ENCODE results near the gene CTAGE1. TPM values are rescaled to one million over a fixed set of nuclear protein-coding genes. Genes with fewer than 3 reads are reported as not detected.

Gene CTAGE1
- total and polyA plus RNA-seq, 8 donors = not detected

GRCh38 chr18:22411446-22411845 is 6.3 kb downstream of the CTAGE1 start:
- WGBS, 2 donors = 63 to 65% methylated on average over 5 of the region's 5 CpGs
- no peak overlapping the region for H3K4me3 ChIP-seq
- H3K4me1 ChIP-seq = no peaks in the 10 kb centered on the region
- TF ChIP-seq CTCF (IDR thresholded peaks at IDR 0.05) = no peak
- no peaks in the 10 kb centered on the region for H3K27me3 ChIP-seq
- peak in 2 of 4 donors; percentile 39 to 53 for ATAC-seq
- no peak overlapping the region for H3K27ac ChIP-seq
- H3K9me3 ChIP-seq = no peaks in the 10 kb centered on the region
- DNase-seq = no peak
- H3K36me3 ChIP-seq = no peaks in the 10 kb centered on the region
- no peak for FAIRE-seq
- intact Hi-C loops (cut with DNase I) = no loop called here

GRCh38 chr18:22410126-22410525 is 7.6 kb downstream of the CTAGE1 start:
- 81 to 82% methylated on average over 3 of the region's 3 CpGs for WGBS, 2 donors

GRCh38 chr18:22409445-22409844 is 8.3 kb downstream of the CTAGE1 start:
- whole genome bisulfite sequencing, 2 donors = 83 to 84% methylated on average over 1 of the region's 1 CpG
- intact Hi-C loops (cut with DNase I) = no loop called here

More at GRCh38 chr18:22410126-22410525, 7.6 kb downstream of the CTAGE1 start:
- no peaks in the 10 kb centered on the region for H3K4me1 ChIP-seq
- DNase-seq = no peak
- FAIRE-seq = no peak
- no peak for TF ChIP-seq CTCF (IDR thresholded peaks at IDR 0.05)
- H3K27ac ChIP-seq = no peak overlapping the region
- H3K4me3 ChIP-seq = no peak overlapping the region
- H3K27me3 ChIP-seq = no peaks in the 10 kb centered on the region
- no peaks in the 10 kb centered on the region for H3K9me3 ChIP-seq
- H3K36me3 ChIP-seq = no peaks in the 10 kb centered on the region
- intact Hi-C loops (cut with DNase I) = no loop called here
- no peak for ATAC-seq

GRCh38 chr18:22408059-22408458 is 9.7 kb downstream of the CTAGE1 start:
- no peak overlapping the region for H3K4me3 ChIP-seq
- intact Hi-C loops (cut with DNase I) = no loop called here
- H3K27ac ChIP-seq = no peak overlapping the region
- no peaks in the 10 kb centered on the region for H3K27me3 ChIP-seq
- no peak for TF ChIP-seq CTCF (IDR thresholded peaks at IDR 0.05)
- no peak for ATAC-seq
- no peaks in the 10 kb centered on the region for H3K9me3 ChIP-seq
- H3K36me3 ChIP-seq = no peaks in the 10 kb centered on the region
- no peak for FAIRE-seq
- no peak for DNase-seq
- no peaks in the 10 kb centered on the region for H3K4me1 ChIP-seq
- 98 to 99% methylated on average over 3 of the region's 3 CpGs for WGBS, 2 donors

More at GRCh38 chr18:22409445-22409844, 8.3 kb downstream of the CTAGE1 start:
- H3K9me3 ChIP-seq = no peaks in the 10 kb centered on the region
- H3K27me3 ChIP-seq = no peaks in the 10 kb centered on the region
- FAIRE-seq = no peak
- no peak for ATAC-seq
- no peak for TF ChIP-seq CTCF (IDR thresholded peaks at IDR 0.05)
- no peaks in the 10 kb centered on the region for H3K4me1 ChIP-seq
- H3K4me3 ChIP-seq = no peak overlapping the region
- no peaks in the 10 kb centered on the region for H3K36me3 ChIP-seq
- no peak overlapping the region for H3K27ac ChIP-seq
- no peak for DNase-seq

GRCh38 chr18:22405142-22405541 is 12.6 kb downstream of the CTAGE1 start:
- Histone ChIP-seq H3K9me3 (no peaks in the 10 kb centered on the region), H3K36me3 (no peaks in the 10 kb centered on the region), H3K4me3 (no peak overlapping the region), H3K27me3 (no peaks in the 10 kb centered on the region), H3K4me1 (no peaks in the 10 kb centered on the region), H3K27ac (no peak overlapping the region)
- no peak for ATAC-seq
- FAIRE-seq = no peak
- DNase-seq = no peak
- no peak for TF ChIP-seq CTCF (IDR thresholded peaks at IDR 0.05)
- intact Hi-C loops (cut with DNase I) = no loop called here

All from pancreas (tissue), 10 donors.